Activated naive CD4-positive, alpha-beta T cell treated with Interleukin-2 at 50 U/mL for 16 hours (primary cell): ENCODE measurements around the gene NCAPH2.

ENCODE experiments used
- DNase-seq: peaks from one replicate; pipeline ENCODE4 v3.0.0-alpha.2; 2020

The NCAPH2 gene

DNA sequence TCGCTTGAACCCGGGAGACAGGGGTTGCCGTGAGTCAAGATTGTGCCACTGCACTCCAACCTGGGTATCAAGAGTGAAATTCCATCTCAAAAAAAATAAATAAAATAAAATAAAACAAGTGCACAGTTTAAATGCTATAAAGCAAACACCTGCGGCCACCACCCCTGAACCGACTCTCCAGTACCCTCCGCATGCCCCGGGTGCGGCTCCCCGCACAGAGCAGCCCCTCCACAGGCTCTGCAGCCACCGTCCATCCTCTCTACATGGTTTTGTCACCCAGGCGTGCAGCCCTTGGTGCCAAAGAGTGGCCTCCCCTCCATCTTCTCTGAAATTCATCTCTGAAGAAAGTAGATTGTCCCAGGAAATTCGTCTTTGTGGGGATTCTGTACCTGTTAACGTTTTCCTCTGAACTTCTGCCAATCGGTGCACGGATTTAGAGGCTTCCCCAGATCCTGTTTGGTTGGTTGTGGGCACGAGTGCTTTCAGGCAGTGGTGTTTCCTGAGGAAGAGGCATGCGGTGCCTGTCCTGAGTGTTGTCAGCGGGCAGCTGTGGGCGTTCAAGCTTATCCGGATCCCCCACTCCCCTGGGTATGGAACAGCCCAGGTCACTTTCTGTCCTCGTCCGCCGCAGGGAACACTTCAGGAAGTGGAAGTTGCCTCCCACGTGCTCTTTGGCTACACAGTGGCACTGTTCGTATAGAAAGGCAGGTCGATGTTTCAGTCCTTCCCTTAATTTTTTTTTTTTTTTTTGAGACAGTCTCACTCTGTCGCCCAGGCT lies 17.3 kb upstream of the NCAPH2 start:
- no peak for DNase-seq

DNA sequence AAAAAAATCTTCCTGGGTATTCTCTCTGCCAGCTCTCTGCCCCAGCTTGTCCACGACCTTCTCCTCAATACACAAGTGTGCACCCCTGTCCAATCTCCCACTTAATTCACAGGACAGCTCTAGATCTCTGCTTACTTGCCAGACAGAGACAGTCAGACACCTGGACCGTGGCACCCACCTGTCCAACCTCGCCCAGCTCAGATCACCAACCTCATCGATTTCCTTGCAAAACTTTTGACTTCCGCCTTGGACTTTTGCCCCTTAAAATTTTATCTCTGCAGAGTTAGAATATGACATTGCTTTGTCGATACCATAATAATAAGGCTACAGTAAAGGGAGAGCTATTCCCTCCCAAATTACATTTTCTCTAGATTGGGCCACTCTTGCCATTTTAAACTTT lies 10.9 kb upstream of the NCAPH2 start:
- no peak for DNase-seq

DNA sequence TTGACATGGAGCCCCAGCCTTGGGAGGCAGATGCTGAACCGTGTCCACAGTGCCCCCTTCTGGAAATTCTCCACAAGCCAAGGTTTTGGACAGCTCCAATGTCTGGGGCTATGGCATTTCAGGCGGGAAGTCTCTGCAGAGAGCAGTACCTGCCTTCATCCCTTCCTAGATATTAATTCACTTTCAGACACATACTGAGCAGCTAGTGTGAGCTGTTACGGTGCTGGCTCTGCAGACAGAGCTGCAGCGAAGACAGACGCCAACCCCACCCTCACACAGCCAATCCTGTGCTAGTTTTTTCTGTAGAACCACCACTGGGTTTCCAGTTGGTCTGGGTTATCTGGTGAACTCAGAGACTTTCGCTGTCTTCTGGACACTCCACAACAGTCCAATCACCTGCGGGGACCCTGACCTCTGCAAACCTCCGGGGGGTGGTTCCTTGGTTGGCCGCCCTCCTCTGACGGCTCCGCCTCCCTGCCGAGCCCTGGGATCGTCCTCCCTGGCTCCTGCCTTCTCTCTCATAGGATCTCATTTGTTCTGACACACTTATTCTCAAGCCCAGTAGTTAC lies 9.6 kb upstream of the NCAPH2 start:
- DNase-seq: peak; percentile 68

DNA sequence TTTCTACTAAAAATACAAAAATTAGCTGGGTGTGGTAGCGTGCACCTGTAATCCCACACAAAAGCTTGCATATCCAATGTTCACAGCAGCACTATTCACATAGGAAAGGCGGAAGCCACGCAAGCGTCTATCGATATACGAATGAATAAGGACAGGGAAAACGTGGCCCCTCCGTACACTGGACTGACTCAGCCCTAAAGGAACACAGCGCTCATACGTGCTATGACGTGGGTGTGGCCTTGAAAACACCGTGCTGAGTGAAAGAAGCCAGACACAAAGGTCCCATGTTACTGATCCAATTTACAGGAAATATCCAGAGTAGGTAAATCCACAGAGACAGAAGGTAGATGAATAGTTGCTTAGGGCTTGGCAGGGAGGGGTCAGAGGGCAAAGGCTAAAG lies 7.6 kb upstream of the NCAPH2 start:
- no peak for DNase-seq

DNA sequence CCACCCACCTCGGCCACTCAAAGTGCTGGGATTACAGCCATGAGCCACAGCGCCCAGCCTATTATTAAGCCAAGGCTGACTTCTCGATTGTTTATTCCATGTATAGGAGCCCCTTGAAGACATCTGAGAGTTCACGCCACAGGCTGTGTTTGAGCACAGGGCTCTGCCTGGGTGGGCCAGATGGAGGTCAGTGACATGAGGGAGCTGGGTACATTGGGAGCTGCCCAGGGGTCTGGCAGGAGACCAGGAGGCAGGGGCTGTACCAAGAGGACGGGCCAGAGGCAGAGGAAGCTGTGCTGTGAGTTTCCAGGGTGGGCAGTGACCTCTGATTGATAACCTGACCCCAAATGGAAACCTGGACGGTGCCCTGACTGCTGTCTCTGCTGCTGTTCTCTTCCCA lies 5.9 kb upstream of the NCAPH2 start:
- no peak for DNase-seq

DNA sequence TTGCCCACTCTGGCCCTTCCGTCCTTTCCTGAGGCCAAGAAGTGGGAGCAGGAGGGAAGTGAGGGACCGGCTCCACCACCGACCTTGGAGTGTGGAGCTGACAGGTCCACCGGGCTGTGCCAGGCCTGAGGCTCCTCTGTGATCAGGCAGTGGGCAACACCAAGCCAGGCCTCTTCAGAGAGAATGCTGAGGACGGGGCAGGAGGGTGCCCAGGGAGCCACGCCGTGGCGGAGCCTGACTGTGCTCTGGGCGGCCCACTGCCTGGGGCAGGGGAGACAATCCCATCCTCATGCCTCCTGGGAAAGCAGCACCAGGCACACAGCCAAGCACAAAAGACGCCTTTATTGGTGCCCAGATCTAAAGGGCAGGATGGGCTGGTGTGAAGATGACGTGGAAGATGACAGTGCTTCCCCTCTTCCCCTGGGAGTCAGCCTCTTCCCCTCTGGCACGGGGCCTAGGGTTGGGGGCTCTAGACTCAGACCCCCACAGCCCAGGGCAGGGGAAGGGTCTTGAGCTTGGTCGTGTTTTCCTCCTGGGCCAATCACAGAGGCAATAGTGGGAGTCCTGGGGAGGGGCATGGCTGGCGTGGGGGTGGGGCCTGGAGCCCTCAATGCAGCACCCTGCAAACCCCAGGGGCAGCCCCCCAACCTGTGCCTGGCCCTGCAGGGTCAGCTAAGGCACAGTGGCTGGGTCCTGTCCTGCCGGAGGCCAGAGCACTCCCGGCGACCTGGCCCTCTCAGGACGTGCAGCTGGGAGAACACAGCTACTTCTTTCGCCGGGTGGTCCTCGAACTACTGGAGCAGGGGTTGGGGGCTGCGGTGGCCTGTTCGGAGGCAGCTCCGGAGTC lies 5.2 kb upstream of the NCAPH2 start:
- no peak for DNase-seq

DNA sequence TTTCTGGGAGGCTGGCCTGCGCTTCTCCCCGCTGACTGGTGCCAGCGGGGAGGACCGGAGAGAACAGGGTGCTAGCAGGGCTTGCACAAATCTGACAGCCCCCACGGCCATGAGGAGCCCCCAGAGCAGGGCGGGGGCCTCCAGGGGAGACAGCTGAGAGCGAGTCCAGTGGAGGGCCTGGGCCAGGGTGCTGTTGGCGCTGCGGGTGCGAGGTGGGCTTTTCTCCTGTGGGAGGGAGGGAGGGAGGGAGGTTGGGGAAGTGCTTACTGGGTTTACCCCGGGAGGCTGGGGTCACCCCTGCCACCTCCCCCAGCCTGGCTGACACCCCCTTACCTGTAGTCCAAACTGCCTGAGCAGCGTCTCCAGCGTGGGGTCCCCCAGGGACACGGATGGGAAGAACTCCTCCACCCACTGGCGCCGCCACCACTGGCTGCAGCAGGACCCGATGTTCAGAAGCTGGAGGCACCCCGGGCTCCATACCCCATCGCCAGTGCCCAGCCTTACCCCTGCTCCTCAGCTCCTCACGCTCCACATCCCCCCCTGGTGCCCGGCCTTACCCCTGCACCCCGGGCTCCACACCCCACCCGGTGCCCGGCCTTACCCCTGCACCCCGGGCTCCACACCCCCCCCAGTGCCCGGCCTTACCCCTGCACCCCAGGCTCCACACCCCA lies 4.4 kb upstream of the NCAPH2 start:
- DNase-seq: no peak

DNA sequence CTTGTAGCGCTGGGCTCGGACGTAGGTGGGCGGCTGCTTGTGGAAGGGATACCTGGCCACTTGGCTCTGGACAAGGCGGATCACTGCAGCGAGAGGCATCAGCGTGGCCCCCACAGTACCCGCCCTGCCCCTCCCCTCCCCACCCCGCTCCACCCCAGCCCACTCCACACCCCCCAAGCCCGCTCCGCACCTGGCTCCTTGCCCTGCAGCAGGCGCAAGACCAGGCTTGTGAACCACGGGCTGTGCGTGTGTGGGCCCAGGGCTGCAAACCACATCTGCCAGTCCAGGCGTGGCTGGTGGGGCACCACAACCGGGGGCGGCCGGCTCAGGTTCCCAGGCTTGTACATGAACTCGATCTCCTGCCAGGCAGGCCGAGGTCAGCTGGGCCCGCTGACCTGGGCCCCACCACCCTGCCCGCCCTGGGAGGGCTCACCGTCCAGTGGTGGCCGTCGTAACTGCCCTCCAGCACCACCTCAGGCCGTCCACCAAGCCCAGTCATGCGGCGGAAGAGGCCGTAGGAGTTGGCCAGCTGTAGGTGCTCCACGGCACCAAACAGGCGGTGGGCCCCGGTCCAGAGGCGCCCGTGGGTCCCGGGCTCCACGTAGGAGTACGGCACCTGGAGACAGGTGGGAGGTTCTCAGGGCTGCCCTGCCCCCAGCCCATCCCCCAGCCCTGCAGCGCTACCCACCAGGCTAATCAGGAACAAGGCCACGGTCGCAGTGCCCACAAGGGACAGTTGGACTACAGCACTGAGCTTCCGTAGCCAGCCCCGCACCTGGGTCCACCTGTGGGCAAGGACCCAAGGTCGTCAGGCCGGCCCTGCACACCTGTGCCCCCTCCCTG lies 3.4 kb upstream of the NCAPH2 start:
- DNase-seq: no peak

DNA sequence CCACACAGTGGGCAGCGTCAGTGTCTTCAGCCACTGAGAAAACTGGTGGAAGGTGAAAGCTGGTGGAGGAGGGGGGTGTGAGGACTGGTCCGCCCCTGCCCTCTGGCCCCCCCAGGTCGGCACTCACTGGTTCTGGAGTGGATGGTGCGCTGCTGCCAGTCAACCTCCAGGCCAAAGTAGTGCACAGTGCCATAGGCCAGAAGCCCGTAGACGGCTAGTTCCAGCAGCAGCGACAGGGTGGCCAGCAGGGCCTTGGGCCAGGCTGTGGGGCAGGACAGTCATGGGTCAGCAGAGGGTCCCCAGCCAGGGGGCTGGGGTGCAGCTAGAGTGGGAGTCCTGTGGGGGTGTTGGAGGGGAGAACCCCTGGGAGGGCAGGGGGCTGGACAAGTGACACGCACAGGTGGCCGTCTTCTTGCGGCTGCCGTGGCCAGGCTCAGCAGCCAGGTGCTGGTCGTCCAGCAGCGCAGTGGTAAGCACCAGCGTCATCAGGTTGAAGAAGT lies 2.7 kb upstream of the NCAPH2 start:
- no peak for DNase-seq

DNA sequence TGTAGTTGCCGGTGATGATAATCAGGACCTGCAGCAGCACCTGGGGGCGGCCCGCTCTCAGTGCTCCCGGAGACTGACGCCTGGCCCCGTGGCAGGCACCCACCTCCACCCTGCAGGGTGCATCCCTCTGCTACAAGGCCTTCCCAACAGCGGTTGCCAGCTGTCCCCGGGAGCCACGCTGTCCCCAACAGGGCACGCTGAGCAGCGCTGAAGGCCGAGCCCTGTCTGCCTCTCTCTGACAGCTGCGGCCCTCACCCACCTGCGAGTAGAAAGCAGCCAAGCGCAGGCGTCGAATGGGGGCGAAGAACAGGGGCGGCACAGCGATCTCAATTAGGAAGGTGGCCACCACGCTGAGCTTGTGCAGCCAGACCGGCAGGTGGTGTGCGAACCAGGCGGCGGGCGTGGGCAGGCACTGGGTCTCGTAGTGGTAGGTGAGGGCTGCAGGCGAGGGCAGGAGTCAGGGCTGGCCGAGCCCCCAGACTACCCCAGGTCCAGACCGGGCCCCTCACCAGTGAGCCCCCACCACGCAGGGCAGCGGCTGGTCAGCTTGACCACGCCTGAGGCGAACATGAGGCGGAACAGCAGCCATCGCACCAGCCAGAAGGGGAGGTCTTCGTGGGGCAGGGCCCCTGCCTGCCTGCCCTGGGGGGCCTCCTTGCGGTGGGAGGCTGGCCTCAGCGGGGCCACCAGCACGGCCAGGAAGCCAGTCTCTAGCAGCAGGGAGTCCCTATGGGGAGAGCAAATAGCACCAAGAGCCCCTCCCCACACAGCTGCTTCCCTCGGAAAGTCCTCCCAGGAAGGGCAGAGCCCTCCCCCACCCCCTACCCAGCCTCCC lies 2.0 kb upstream of the NCAPH2 start:
- DNase-seq: no peak

DNA sequence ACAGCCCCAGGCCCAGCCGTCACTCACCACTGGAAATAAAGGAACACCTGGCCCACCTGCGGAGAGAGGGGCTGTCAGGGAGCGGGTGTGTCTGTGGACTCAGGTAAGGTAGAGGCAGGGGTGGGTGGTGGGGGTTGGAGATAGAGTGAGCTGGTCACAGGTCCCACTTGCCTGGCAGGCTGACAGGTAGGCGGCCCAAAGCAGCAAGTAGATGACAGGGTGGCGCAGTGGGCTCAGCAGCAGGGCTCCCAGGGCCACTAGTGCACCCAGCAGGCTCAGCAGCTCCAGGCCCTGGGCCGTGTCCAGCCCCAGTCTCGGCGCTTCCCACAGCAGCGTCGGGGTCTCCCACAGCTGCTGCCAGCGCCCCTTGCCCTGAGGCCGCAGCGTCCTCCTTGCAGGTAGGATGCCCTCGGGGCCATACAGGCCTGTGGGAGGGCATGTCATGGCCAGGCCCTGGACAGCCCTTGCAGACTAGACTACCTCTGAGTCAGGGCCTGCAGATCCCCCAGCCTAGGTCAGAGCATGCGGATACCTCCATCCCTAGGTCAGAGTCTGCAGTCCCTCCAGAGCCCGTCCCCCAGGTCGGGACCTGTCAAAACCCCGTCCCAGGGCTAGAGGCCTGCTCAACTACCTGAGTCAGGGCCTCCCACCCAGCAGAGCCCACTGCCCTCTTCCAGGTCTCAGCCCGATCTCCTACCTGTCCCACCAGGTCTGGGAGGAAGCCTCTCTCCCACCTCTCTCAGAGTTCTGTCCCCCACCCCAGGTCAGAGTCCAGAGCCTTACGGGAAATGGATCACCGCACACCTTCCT lies 1.2 kb upstream of the NCAPH2 start:
- no peak for DNase-seq

DNA sequence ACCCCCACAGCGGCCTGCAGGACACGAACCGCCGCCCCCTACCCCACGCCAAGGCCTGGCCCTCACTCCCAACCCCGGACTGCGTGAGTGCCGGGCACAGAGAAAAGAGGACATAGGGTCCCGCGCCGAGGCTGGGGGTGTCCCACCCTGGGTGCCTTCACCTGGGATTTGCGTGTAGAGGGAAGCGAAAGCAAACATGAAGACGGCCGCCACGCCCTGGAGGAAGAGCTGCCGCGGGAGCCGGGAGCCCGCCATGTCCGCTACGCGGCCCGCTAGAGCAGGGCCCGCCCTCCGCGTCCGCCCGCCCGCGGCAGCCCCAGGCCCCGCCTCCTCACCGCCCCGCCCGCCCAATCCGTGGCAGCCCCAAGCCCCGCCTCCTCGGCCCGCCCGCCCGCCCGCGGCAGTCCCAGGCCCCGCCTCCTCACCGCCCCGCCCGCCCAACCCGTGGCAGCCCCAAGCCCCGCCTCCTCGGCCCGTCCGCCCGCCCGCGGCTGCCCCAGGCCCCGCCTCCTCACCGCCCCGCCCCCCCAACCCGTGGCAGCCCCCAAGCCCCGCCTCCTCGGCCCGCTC lies 518 bp upstream of the NCAPH2 start, which contains the start of gene LMF2:
Gene LMF2 (minus strand): TSS at position 282 of the 570 bp plus-strand sequence. CDS start 27 bp downstream, at position 255.
- peak; percentile 93 for DNase-seq

DNA sequence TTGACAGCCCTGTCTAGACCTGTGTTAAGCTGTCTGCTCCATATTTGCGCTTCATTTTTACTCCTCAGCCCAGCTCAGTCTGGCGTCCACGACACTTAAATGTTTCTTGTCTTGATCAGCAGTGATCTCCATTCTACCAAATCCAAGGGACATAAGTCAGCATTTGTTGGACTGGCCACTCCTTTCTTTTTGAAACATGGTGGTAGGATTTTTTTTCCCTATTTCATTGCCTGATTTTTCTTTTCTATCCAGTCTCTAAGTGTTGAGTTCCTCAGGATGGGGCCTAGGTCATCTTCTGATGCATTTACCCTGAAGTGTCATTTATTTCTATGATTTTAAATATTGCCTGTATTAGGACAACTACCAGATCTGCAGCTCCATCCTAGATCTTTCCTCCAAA lies 873 bp downstream of the NCAPH2 start:
- no peak for DNase-seq

DNA sequence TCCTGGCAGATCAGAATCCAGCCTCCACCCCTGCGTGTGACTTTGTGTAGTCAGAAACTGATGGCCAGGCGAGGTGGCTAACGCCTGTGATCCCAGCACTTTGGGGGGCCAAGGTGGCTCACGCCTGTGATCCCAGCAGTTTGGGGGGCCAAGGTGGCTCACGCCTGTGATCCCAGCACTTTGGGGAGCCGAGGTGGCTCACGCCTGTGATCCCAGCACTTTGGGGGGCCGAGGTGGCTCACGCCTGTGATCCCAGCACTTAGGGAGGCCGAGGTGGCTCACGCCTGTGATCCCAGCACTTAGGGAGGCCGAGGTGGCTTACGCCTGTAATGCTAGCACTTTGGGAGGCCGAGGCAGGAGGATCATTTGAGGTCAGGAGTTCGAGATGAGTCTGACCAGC lies 5.2 kb downstream of the NCAPH2 start:
- no peak for DNase-seq

DNA sequence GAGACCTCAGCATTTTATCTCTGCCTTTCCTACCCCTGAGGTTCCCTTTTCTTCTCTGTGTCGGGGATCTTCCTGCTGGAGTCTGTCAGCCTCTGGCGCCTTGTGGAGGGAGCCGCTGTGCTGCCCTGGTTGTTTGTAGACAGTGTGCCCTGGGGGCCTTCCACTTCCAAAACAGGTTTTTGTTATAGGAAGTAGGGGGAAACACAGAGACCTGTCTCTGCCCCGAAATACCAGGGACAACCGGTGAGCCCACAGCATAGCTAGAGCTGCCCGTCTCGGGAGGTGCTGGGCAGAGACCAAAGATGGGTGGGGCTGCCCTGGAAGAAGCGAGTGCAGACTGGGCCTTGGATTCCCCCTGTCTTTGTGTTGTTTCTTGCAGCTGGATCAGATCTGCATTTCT lies 8.0 kb downstream of the NCAPH2 start:
- no peak for DNase-seq

DNA sequence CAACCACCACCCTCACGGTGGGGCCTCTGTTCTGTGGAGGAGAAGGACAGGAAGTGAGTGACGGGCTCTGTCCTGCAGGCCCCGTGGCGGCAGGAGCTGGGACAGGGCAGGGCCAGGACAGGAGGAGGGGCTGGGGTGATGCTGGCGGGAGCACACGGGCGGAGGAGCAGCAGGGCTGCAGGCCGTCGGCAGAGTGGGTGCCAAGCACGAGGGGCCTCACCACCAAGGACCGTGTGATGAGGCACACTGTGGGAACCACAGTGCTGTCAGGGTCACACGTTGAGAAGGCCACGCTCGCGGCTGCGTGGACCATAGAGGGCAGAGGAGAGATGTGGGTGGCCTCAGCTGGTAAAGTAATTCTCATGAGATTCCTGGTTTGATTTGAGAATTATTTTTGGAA lies 8.9 kb downstream of the NCAPH2 start:
- DNase-seq: no peak

DNA sequence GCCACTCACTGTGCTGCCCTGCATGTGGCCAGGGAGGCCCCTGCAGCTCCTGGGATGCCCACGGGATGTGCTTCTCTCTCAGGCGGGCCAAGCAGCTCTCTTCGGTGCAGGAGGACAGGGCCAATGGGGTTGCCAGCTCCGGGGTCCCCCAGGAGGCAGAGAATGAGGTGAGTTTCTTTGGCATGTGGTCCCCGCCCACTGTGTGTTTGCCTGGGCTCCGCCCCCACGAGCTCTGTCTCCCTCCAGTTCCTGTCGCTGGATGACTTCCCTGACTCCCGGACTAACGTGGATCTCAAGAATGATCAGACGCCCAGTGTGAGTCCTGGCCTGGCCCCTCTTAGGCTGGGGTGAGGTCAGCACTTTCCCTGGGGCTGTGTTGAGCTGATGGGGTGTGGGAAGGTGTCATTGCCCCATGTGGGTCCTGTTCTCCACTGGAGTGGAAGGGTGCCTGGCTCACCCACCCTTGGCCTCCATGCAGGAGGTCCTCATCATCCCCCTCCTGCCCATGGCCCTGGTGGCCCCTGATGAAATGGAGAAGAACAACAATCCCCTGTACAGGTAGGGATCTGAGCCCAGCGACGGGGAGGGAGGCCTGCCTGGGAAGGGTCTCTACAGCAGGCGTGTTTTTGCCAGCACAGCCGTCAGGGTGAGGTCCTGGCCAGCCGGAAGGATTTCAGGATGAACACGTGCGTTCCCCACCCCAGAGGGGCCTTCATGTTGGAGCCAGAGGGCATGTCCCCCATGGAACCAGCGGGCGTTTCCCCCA lies 9.7 kb downstream of the NCAPH2 start:
- DNase-seq: no peak

DNA sequence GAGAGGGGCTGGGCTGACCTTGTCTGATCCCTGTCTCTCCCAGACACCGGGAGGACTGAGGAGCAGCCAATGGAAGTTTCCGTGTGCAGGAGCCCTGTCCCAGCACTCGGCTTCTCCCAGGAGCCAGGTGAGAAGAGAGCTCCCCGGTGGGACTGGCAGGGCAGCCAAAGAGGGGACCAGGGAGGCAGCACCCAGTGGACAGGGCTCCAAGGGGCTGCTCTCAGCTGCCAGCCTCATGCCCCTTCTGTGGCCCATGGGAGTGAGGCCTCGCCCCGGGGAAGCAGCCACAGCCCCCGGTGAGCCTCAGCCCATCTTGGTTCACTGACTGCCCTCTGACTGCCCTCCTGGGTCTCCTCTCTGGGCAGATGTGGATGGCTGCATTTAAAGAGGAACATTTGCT lies 10.6 kb downstream of the NCAPH2 start:
- DNase-seq: no peak

DNA sequence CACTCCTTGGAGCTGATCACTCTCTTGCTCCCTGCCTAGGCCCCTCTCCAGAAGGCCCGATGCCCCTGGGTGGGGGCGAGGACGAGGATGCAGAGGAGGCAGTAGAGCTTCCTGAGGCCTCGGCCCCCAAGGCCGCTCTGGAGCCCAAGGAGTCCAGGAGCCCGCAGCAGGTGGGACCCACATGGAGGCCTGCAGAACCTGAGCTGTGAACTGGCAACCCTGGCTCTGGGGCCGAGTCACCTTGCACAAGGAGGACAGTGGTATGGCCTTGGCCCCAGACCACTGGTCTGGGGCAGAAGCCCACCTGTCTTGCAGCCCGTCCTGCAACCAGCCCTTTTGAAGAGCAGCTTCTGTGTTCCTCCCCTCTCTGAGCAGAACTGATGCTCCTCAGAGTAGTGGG lies 11.1 kb downstream of the NCAPH2 start:
- DNase-seq: no peak
